Small intestine (tissue), 7 donors: Measurements from ENCODE around the gene SEMA3C. TPM values are rescaled to one million over a fixed set of nuclear protein-coding genes. Genes with fewer than 3 reads are reported as not detected.
A peak's percentile ranks its signal among the peaks of the same experiment; 100 is the strongest.

Experiments
- DNase-seq, 2 donors: peaks; one replicate each; pipeline versions ENCODE4 v3.0.0 to v3.0.0-alpha.2; 2013
- FAIRE-seq: peaks from 2 replicates; lab custom pipeline; 2012; peaks lifted over from hg19 to GRCh38; lab: Jason Lieb, UNC
- H3K27ac ChIP-seq, 3 donors: one replicate each; pipeline ENCODE4 v1.5.1; 2013; ENCODE audit warnings: low read length in 2 of 3, mild to moderate bottlenecking in 2 of 3, control low read depth in 1 of 3, inconsistent platforms in 1 of 3, low read depth in 1 of 3, moderate library complexity in 1 of 3
- H3K27me3 ChIP-seq, 3 donors: one replicate each; pipeline ENCODE4 v1.6.1; 2013; ENCODE audit warnings: low read length in 3 of 3, inconsistent platforms in 1 of 3; ENCODE audit not compliant: control insufficient read depth in 3 of 3, insufficient read depth in 3 of 3
- H3K36me3 ChIP-seq, 3 donors: one replicate each; pipeline ENCODE4 v1.6.1; 2013; ENCODE audit warnings: low read length in 3 of 3, inconsistent platforms in 1 of 3, low read depth in 1 of 3, mild to moderate bottlenecking in 1 of 3, moderate library complexity in 1 of 3; ENCODE audit not compliant: control insufficient read depth in 3 of 3, insufficient read depth in 2 of 3
- H3K4me1 ChIP-seq, 3 donors: one replicate each; pipeline ENCODE4 v1.6.1; 2013; ENCODE audit warnings: low read length in 2 of 3, inconsistent platforms in 1 of 3, low read depth in 1 of 3, mild to moderate bottlenecking in 1 of 3, moderate library complexity in 1 of 3; ENCODE audit not compliant: control insufficient read depth in 3 of 3, insufficient read depth in 2 of 3
- H3K4me3 ChIP-seq, 3 donors: one replicate each; pipeline ENCODE4 v1.5.1; 2013; ENCODE audit warnings: low read length in 3 of 3, control low read depth in 1 of 3, inconsistent platforms in 1 of 3, low read depth in 1 of 3, mild to moderate bottlenecking in 1 of 3, moderate library complexity in 1 of 3
- H3K9me3 ChIP-seq, 2 donors: one replicate each; pipeline ENCODE4 v1.6.1; 2013; ENCODE audit warnings: low read depth in 1 of 2, low read length in 1 of 2; ENCODE audit not compliant: control insufficient read depth in 2 of 2, insufficient read depth in 1 of 2
- WGBS, 3 donors: extraction: QIAGEN DNeasy Blood & Tissue Kit; methylation state at CpG; one replicate each; pipeline ENCODE4 v1.1.7; 2013; 5-methylcytosine and 5-hydroxymethylcytosine counted together
- polyA plus RNA-seq, 4 donors: library from polyadenylated mRNA; stranded (reverse) in 3 of 4; unstranded in 1 of 4; fragments of 200-250 nt in 3 of 4; fragments of 120-200 nt in 1 of 4; gene quantifications; one replicate each; pipeline versions ENCODE4 v1.2.1 to v1.2.3, GENCODE V29; 2013
- donor health status: healthy with polysubstance abuse.
- donor health status: control.
- donor health status: control.
- donor health status: Bipolar disorder and iron deficiency.
- donor health status: healthy.

Gene SEMA3C
- polyA plus RNA-seq, 4 donors, result 1.4 to 70.8 (median 7.6) TPM

DNA sequence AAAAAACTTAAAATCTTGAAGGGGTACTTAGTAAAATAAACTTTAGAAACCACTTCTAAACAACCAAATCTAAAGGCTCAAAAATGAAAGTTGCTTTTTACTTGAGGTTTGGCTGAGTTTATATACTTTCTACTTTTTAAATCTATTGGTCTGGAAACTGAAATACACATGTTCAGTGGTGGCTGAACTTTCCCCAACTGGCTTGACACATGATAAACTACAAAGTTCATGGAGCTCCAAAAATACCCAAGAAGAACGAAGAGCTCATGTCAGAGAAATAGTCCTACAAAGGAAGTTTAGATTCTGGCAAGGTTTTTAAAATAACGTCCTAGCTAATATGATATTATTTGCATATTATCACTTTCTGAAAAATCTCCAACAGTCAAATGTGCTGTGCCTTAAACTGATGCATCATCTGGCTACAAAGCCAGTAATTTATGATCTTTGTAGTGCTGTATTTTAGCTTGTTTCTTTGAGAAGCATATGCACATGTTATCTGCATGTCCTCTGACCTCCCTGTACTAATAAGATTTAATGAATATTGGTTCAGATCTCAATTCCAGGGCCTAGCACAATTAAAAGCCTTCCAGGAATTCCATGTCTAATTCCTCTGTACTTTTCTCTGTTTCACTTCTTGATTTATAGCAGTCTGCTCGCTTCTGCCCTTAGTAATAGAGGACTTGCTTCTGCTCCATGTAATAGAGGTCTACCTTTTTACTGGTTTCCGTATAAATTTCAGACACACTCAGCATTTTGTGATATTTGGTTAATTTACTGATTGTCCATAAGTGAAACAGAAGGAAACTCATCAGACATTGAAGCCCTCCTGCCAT lies 28.2 kb downstream of the SEMA3C start:
- FAIRE-seq, result no peak
- H3K9me3 ChIP-seq, result no peaks in the 10 kb centered on the region
- 27 to 45% (median 35%) methylated on average over 4 of the region's 4 CpGs for whole genome bisulfite sequencing, 3 donors
- peak overlapping the region in 1 of 3 donors; percentile 32 for H3K27ac ChIP-seq
- H3K36me3 ChIP-seq, result peaks cover 0 to 8% (median 0%) of the 10 kb centered on the region in 3 donors
- DNase-seq, result peak in 1 of 2 donors; percentile 24
- H3K27me3 ChIP-seq, result no peaks in the 10 kb centered on the region
- peaks cover 0 to 9% (median 6%) of the 10 kb centered on the region in 3 donors for H3K4me1 ChIP-seq
- no peak overlapping the region for H3K4me3 ChIP-seq

DNA sequence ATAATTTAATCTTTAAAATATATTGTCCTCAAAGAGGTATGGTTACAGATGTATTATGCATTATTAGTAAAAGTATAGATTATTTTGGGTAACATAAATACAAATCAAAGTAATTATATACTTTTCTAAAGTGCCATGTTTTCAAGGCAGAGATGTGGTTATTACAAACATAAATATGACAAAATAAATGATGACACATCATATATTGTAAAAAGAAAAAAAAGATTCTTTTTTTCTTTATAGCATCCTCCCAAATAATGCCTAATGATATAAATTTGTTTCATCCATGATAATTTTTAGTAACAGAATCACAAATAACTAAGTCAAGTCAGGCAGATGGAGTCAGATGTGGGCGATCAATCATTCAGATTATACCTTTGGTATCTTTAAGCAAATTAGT lies 29.3 kb downstream of the SEMA3C start:
- Histone ChIP-seq H3K4me1 (peaks cover 2 to 14% (median 6%) of the 10 kb centered on the region in 3 donors), H3K4me3 (no peak overlapping the region), H3K9me3 (no peaks in the 10 kb centered on the region), H3K36me3 (peaks cover 0 to 11% (median 0%) of the 10 kb centered on the region in 3 donors), H3K27me3 (no peaks in the 10 kb centered on the region), H3K27ac (no peak overlapping the region)
- DNase-seq (no peak), FAIRE-seq (peak; percentile 65)
- 90 to 98% (median 90%) methylated on average over 1 of the region's 1 CpG for WGBS, 3 donors

DNA sequence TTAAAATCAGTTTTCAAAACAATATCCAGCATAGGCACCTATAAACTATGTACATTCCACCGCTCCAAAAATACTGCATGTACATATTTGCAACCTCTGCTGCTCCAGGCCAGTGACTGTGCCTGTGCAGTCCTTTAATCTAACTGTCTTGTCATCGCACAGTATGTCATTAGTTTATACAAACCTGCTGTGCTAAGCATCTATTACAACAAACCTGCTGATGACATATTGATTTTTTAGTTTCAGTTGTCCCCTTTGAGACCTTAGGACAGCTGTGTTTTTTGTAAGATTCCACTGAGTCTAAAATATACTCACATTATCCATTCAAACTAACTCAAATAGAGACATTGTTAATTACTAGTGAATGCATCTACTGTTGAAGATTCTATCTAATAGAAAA lies 33.1 kb downstream of the SEMA3C start:
- 84 to 90% (median 88%) methylated on average over 2 of the region's 2 CpGs for WGBS, 3 donors
- DNase-seq (no peak), FAIRE-seq (no peak)
- no peaks in the 10 kb centered on the region for H3K9me3 ChIP-seq
- peaks cover 4 to 14% (median 4%) of the 10 kb centered on the region in 3 donors for H3K4me1 ChIP-seq
- H3K27ac ChIP-seq, result peak overlapping the region in 1 of 3 donors; percentile 4
- no peaks in the 10 kb centered on the region for H3K27me3 ChIP-seq
- peaks cover 0 to 11% (median 0%) of the 10 kb centered on the region in 3 donors for H3K36me3 ChIP-seq
- no peak overlapping the region for H3K4me3 ChIP-seq

DNA sequence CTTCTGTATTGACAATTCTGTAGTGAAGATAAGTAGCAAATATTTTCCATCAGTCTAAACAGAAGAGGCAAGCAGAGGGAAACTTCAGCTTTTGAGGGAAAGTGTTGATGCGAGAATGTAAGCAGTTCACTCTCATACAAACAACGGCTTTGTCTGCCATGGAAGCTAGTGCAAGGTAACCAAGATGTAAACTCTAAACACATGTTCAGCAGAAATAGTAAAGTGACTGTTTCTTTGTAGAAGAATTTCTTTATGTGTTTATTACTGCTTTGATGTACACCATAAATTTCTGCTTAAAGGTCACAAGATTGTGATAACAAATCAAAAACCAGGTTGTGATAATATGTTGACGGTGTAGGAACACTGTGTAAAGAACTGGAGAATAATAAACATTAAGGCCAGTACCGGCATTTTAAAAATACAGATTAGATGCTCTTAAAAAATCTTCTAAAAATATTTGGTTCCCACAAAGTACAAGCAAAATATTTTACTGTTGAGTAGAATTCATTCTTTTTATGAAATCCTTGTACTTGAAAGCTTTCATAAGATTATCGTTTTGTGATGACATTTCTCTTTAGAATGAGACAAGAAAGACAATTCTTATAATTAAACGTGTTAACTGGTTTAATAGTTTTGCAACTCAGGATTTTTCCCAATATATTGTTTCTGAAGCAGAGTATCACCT lies 34.2 kb downstream of the SEMA3C start:
- H3K27me3 ChIP-seq, result no peaks in the 10 kb centered on the region
- H3K36me3 ChIP-seq, result peaks cover 0 to 15% (median 0%) of the 10 kb centered on the region in 3 donors
- 14 to 45% (median 30%) methylated on average over 6 of the region's 6 CpGs for WGBS, 3 donors
- DNase-seq (peak; percentile 64 to 80), FAIRE-seq (peak; percentile 39)
- H3K9me3 ChIP-seq, result no peaks in the 10 kb centered on the region
- H3K27ac ChIP-seq, result peak overlapping the region in 1 of 3 donors; percentile 14
- peaks cover 2 to 11% (median 4%) of the 10 kb centered on the region in 3 donors for H3K4me1 ChIP-seq
- H3K4me3 ChIP-seq, result no peak overlapping the region

DNA sequence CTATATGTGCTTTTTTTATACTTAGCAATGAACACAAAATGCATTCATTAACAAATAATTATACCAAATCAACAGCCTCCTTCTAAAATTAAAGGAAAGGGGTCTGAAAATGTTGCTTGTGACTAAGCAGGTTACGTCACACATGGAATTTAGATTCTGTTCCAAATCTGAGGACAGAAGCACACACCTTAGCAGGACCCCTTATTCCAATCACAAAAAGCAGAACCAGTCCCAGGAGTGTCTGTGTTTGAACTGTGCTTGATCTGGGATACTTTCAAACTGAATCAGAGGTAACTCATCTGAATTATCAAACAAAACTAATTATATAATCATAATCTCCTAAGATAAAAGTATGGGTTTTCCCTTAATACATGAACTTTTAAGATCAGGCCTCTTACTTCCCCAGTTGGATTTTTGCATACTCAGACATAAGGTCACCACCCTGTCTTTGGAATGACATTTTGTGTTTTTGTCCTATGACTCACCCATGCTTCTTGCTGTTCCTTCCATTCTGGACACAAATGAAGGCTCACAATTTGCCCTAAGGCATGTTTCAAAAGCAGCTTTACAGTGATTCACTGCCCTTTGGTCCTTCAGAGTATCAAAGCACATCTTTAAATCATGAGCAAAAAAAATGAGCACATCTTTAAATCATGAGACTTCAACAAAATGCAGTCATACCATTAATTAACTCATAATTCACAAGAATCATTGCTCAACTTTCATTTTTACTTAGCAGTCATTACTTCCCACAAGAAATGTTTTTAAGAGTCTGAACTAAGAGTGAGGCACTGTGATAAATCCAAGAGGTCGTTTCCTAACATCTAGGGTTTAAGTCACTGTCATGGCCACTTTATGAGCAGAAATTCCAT lies 35.5 kb downstream of the SEMA3C start:
- WGBS, 3 donors, result 31 to 47% (median 43%) methylated on average over 2 of the region's 2 CpGs
- Histone ChIP-seq H3K27ac (peak overlapping the region in 2 of 3 donors; percentile 14 to 46), H3K36me3 (peaks cover 0 to 11% (median 0%) of the 10 kb centered on the region in 3 donors), H3K4me1 (peaks cover 2 to 11% (median 4%) of the 10 kb centered on the region in 3 donors), H3K27me3 (no peaks in the 10 kb centered on the region), H3K4me3 (no peak overlapping the region), H3K9me3 (no peaks in the 10 kb centered on the region)
- FAIRE-seq (no peak), DNase-seq (peak; percentile 58 to 65)

DNA sequence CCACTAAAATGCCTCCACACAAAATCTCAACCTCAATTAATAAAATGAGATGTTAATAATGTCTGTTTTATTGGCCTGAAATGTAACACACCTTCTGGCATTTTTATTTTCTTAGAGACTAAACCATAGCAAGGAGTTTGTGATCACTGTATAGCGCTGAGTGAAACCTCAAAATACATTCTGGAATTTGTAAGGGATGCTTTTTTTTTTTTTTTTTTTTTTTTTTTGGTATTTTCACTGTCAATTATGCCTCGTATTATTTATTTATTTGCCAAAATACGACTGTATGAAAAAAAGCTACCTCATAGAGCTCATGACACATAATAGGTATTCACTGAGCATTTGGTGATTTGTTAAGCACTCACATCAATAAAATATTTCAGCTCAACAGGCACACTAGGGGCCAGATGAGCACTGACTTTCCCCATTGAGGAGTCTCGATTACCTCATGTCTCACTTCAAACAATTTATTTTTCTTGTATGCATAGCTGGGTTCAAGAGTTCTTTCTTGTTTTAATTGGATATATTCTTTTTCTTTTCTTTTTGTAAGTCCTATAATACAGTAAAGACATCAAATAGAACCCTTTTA lies 36.5 kb downstream of the SEMA3C start:
- DNase-seq (no peak), FAIRE-seq (no peak)
- Histone ChIP-seq H3K36me3 (peaks cover 0 to 7% (median 0%) of the 10 kb centered on the region in 3 donors), H3K27me3 (no peaks in the 10 kb centered on the region), H3K9me3 (no peaks in the 10 kb centered on the region), H3K27ac (no peak overlapping the region), H3K4me3 (no peak overlapping the region), H3K4me1 (peaks cover 2 to 12% (median 4%) of the 10 kb centered on the region in 3 donors)
- 83 to 87% (median 86%) methylated on average over 4 of the region's 4 CpGs for WGBS, 3 donors

DNA sequence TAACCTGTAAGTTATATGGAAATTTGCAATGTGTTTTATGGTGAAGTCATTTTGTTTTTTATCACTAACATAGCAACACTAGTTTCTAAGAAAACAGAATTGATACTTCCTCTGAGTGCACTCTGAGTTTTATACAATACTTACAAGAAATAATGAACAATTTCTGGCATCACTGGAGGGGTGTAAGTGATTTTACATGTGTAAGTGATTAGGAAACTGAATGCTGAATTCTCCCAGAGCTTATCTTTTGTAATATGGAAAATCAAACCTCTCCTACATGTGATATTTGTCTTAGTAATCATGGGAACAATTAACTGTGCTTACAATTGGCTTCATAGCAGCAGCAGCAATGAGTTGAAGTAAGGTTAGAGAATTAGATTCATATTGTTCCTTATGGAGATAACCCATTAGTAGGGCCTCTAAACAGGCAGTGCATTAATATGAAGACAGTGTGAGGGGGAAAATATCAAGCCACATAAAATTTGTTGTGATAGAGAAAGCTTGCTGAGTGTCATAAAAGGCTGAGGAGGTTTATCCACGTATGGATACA lies 37.4 kb downstream of the SEMA3C start:
- no peak overlapping the region for H3K27ac ChIP-seq
- no peaks in the 10 kb centered on the region for H3K27me3 ChIP-seq
- H3K36me3 ChIP-seq, result peaks cover 0 to 7% (median 0%) of the 10 kb centered on the region in 3 donors
- FAIRE-seq (no peak), DNase-seq (no peak)
- no peak overlapping the region for H3K4me3 ChIP-seq
- H3K9me3 ChIP-seq, result no peaks in the 10 kb centered on the region
- 66 to 75% (median 67%) methylated on average over 1 of the region's 1 CpG for WGBS, 3 donors
- H3K4me1 ChIP-seq, result peaks cover 2 to 15% (median 6%) of the 10 kb centered on the region in 3 donors
